T follicular helper cell (primary cell): ENCODE measurements around the gene C15orf40.
"Not testable (repeated sequence)": the region's sequence is repeated elsewhere in the genome, so short reads cannot be mapped to it uniquely, and the experiment has no call there.

Source experiments
- DNase-seq: peaks from one replicate; pipeline ENCODE4 v3.0.0-alpha.2; 2020; ENCODE audit warnings: low read depth
- total RNA-seq, 2 experiments: gene quantifications; one replicate each; lab custom pipeline; 2026; lab: John Stamatoyannopoulos, UW

The C15orf40 gene
- total RNA-seq, result 23.6 to 41.0 reads per million in 2 experiments

DNA sequence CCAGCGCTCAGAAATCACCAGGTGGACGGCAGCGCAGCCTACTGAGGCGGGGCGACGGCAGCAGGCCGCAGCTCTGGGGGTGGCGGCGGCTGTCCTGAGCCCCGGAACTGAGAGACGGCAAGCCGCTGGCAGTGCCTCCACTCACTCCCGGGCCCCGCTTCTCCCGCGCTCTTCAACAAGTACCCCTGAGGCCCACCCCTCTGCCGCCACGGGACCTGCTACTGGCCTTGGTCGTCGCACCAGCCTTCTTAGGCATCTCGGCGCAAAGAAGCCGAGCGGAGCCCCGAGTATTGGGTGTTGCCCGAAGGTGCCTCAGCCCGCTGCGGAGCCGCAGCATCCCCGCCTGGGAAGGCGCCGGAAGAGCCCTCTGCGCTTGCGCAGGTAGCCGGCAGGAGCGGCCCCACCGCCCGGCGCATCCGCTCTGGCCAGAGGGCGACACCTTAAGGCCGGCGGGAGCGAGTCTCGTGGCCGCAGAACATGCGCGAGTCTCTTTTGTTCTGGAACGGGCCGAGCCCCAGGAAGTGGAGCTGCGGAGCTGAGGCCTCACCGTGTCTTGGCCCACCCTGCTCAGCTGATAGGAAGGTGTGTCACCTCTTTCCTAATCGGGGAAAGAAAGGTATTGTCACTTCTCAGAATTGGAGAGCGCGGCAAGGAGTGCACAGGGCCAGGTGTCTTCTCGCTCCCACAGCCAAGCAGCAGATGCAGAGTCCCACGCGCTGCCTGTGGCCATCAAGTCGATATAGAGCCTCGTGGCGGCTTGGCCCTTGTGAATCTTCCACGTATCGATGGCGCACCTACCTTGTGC is at the start of gene C15orf40:
Gene C15orf40, minus strand, starts transcription at position 369 of the 805 bp plus-strand sequence. Its CDS starts 32 bp downstream, at position 337.
- peak; percentile 68 for DNase-seq

DNA sequence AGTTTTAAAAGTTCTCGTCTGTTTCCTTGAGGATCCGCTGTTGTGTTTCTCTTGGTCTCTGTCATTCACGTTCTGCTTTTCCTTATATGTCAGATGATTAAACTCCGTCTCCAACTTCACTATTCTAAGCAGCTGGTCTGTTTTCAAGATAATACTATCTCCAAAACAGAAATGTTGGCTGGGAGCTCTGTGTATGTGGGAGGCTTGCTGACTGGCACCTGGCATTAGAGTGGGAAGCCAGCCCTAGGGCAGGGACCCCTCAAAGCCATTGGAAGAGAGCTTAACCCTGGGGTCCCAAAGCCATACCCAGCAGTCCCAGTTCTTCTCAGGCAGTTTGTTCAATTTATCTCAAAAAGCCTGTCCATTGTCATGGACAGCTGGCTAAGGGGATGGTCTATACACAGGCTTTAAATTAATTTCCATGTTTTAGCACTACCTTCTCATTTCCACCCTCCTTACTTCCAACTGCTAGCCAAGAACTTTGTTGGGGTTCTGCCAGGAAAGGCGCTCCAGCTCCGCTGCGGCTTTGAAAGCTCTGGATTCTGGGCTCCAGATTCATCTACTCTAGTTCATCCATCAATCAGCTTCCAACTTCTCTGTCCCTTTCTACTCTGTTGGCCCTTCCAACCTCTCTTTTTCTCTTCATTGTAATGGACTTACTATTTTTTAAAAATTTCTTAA is 46.4 kb upstream of the C15orf40 start:
- no peak for DNase-seq

DNA sequence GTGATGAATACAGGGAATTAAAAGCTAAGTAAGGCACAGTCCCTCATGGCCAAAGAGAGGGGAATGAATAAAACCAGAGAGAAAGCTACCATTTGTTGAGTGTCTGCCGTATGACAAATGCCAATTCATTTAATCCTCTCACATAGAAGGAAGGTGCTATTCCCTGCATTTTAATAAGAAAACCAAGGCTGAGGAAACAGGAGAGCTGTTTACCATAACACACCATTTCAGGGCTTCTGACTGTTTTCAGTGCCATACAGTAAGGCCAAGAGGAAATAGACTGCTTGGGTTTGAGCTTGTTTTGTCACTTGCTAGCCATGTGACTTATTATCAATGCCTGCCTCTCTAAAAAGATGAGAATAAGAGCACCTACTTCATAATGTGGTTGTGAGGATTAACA is 45.6 kb upstream of the C15orf40 start:
- DNase-seq, result no peak

DNA sequence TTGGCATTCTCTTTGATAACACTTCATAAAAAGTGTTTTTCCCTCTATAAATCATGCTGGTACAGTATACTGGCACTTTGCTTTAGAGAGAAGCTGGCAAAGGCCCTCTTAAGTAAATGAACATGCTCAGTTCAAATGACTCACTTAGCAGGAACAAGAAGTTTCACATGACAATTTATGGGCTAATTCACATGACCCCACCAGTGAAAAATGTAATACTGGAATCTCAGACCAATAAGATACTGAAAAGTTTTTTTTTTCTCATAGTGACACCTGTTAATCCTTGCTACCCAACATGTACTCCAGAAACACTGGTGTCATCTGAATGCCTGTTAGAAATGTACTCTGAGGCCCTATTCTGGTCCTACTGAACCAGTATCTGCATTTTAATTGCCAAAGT is 41.7 kb upstream of the C15orf40 start:
- no peak for DNase-seq

DNA sequence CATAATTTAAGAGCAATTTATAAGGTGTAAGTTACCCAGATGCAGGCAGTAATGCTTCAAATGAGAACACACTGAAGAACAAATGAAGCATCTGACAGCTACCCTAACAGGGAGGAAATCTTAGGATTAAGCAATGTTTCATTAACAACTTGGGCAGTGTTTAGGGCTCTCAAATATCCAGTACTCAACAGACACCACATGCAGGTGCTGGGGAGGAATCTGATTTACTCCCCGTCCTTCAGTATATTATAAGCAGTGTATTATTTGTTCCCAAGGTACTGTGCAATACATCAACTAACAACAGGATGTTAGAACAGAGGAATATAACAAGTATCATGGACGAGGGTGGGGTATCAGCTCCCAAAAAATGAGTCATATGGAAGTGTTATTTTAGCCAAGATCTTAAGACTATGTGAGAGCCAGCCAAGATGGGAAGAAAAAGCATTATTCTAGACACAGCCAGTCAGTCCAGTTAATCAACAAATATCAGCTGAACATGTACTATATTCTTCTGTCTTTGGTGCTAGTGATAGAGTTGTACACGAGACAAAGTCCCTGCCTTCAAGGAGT is 35.2 kb upstream of the C15orf40 start:
- no peak for DNase-seq

DNA sequence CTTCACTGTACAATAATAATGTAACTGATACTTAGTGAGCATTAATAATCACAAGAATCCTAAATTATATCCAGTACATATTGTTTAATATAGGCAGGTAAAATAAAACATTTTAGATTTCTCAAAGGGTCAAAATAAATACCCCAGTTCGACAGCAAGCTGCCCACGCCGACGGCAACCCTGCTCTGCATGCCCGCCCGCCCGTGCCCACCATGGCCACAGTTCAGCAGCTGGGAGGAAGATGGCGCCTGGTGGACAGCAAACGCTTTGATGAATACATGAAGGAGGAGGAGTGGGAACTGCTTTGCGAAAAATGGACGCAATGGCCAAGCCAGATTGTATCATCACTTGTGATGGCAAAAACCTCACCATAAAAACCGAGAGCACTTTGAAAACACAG is 32.7 kb upstream of the C15orf40 start:
- DNase-seq, result no peak

DNA sequence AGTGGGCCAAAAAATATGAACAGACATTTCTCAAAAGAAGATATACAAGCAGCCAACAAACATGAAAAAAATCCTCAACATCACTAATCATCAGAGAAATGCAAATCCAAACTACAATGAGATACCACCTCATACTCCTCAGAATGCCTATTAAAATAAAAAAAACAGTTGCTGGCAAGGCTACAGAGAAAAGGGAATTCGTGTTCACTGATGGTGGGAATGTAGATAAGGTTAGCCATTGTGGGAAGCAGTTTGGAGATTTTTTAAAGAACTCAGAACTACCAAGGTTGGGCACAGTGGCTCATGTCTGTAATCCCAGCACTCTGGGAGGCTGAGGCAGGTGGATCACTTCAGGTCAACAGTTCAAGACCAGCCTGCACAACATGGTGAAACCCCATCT is 27.8 kb upstream of the C15orf40 start:
- DNase-seq, result no peak

DNA sequence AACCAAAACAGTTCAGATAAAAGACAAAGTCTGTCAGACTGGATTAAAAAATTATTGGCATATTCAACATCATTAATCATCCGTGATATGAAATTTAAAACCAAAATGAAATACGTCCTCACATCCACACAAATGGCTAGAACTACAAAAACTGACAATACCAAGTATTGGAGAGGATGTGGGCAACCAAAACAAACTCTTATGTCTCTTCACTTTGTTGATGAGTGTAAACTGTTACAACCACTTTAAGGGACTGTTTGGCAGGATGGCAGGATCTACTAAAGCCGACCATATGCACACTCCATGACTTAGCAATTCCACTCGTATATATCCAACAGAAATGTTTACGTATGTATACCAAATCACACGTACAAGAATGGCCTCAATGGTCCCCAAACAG is 24.8 kb upstream of the C15orf40 start:
- no peak for DNase-seq

DNA sequence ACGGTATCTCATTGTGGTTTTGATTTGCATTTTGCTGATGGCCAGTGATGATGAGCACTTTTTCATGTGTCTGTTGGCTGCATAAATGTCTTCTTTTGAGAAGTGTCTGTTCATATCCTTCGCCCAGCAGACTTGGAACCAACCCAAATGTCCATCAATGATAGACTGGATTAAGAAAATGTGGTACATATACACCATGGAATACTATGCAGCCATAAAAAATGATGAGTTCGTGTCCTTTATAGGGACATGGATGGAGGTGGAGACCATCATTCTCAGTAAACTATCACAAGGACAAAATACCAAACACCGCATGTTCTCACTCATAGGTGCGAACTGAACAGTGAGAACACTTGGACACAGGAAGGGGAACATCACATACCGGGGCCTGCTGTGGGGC is 19.8 kb upstream of the C15orf40 start:
- not testable (repeated sequence) for DNase-seq

DNA sequence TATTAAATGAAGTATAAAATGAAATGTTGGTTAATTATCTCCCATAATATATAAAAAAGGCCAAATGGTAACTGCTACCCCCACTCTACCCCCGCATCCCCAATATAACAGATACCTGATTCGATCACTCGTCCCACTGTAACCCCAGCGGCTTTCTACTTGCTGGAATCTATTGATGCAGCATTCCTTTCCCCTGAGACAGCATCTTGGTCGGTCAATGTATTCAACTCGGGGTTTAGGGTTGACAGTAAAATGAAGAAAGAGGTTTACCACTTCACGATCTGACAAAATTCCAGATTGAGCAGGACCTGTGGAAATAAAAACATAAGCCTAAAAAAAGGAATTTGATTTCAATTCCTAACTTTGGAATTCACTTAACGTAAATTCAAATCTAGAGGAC is 18.6 kb upstream of the C15orf40 start:
- DNase-seq, result no peak

DNA sequence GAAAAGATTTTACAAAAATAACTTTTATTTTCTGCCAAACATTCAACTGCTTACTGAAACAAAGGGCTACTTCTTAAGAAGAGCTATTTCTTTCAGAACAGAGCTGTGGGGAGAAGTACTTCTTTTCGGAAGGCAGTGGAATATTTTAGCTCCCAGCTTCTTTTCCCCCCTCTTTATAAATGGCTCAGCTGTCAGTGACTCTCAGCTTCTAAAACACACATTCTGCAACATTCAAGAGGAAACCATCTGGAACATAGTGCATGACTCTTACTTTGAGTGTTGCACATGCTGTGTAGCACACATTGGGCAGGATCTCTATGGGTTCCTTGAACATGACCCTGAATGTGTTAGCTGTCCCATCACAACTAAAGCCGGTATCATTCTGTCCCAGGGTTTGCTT is 7.0 kb upstream of the C15orf40 start:
- no peak for DNase-seq

DNA sequence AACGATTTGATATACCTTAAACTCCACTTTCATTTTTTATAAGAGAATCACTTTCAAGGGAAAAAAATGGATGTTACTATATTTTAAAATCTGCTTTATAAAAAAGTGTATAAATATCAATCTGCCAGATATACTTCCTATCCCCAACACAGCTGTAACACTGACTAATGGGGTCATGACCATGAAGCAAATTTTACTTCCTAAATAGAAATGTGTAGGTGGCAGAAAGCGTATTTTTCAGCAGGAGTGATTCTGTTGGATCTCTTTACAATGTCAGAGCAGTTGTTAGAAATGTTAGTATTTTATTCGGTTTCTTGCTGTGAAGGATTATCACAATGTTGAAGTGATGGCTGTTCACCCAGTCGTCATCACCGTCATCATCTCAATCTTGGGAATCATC is 5.5 kb upstream of the C15orf40 start:
- no peak for DNase-seq

DNA sequence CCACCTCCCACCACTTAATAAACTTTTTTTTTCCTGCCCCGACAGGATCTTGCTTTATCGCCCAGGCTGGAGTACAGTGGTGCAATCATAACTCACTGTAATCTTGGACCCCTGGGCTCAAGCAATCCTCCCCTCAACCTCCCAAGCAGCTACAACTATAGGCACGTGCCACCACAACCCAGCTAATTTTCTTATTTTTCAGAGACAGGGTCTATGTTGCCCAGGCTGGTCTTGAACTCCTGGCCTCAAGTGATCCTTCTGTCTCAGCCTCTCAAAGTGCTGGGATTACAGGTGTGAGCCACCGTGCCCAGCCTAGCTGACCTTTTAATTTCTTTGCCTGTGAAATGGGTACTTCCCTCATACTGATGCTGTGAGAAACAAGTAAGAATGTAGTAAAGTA is 3.9 kb upstream of the C15orf40 start:
- DNase-seq, result no peak

DNA sequence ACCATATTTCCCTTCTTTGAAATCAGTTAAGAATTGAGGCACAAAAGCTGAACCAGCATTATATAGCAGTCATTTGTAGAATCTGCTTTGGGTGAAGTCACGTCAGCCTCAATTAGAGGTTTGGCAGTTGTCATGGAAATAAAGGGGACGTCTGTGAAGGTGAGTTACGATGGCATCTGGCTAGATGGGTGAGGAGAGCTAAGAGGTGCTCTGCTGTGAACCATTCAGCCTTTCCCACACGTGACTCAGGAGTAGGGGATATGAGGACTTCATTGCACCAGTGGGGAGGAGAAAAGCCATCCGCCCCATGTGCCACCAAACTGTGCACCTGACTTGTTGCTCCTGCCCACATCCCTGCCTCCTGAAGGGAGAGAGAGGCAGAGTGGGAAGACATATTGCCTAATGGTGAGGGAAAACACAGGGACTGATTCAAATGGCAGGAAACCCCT is 2.8 kb upstream of the C15orf40 start:
- DNase-seq, result no peak

DNA sequence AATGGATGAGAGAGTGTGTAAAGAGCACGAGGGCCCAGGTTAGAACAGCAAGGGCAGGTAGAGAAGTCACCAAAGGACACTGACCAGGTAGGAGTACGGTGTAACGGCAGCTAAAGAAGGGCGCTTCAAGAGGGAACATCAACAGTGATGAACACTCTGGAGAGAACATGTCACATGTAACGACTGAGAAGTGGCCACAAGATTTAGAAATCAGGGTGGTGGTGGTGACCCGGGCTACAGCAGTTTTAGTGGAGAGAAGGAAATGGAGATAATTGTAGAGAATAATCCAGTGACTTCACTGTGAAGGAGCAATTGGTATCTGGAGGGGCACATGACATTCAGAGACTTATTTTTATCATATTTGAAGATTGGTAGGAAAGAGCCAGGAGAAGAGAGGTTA is 1.2 kb upstream of the C15orf40 start:
- DNase-seq, result no peak

DNA sequence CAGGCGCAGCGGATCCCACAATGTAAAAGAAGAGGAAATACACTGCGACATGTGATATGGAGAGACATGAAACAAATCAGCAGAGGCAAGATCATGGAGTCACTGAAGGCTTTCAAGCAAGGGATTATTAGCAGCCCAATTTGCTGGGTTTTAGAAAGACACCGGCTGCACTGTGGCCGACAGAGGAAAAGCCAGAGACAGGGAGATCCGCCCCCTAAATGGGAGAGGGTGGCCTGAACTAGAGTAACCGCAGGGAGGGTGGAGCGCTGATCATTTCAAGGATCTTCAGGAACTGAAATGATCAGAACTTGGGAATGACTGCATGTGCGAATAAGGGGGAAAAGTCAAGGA is 612 bp upstream of the C15orf40 start:
- no peak for DNase-seq

DNA sequence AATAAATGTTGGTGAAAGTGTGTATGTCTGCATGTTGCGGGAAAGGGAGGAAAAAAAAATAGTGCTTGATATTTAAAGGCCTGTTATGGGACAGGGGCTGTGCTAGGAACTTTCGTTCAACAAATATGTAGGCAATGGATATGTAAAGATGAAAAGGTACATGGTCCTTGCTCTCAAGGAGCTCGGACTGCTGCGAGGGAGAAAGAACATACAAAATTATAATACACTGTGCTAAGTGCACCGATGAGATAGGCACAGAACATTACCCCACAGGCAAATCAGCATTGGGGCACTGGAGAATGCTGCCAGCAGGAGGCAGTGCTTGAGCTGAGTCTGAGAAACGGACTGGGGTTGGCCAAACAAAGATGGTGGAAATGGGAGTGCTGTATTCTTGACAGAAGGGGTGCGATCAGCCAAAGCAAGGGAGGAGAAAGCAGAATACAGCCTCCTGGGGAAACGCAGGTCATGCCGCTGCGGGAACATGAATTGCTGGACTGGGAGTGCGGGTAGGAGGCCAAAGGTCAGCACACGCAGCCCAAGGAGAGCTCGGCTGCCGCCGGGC is 649 bp downstream of the C15orf40 start:
- peak; percentile 55 for DNase-seq

DNA sequence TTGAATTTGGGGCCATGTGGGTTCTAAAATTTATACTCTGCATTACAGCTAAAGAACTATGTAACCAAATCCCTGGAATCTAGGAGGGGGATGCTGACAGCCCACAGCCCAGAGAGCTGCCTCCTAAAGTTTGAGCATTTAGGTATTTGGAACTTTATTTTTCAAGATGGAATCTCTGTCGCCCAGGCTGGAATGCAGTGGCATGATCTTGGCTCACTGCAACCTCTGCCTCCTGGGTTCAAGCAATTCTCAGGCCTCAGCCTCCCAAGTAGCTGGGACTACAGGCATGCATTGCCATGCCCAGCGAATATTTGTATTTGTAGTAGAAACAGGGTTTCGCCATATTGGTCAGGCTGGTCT is 10.8 kb downstream of the C15orf40 start:
- DNase-seq, result not testable (repeated sequence)

DNA sequence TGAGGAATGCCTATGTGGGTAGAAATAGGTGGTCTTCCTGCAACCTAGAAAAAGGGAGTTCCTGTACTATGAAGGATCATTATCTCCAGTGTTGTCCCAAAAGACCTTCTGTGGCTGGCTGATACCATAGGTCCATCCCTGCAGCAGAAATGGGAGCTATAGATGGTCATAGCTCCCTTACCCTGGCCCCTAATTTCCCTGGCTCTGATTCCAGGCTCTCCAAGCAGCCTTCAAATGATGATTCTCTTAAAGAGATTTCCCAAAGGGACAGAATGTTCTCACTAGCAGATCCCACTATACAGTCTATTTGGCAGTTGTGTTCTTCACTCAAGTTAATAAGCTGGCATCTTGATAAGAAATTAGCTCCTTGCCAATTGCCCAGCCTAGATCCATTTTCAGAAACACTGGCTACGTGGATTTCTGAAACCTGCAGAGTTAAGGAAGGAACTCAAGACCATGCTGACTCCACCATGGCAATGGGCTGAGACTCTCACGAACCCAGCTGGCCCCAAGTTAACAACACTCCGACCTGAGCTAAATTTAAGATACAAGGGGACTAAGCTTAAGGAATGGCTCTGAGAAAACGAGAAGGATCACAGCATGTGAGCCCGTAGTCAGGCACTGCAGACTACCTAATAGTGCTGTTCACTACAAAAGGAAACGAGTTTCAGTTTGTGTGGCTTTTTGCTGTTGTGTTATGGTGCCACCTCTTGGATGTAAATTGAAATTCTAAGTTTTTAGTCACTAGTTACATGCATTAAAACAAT is 11.4 kb downstream of the C15orf40 start:
- no peak for DNase-seq

DNA sequence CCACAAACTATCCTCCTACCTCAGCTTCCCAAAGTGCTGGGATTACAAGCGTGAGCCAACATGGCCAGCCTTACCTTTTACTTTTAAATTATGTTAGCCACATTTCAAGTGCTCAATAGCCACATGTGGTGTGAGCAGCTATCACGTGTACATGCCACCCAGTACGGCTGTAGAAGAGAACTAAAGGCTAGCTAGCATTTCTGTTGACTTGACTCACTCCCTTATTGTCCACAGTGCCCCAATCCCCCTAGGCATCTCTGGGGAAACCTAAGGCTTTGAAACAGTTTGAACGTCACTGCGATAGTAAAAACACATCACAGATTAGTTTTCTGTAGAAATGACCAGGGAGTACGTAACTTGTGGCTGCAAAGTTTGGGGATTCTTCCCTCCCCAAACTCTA is 12.0 kb downstream of the C15orf40 start:
- DNase-seq, result no peak

DNA sequence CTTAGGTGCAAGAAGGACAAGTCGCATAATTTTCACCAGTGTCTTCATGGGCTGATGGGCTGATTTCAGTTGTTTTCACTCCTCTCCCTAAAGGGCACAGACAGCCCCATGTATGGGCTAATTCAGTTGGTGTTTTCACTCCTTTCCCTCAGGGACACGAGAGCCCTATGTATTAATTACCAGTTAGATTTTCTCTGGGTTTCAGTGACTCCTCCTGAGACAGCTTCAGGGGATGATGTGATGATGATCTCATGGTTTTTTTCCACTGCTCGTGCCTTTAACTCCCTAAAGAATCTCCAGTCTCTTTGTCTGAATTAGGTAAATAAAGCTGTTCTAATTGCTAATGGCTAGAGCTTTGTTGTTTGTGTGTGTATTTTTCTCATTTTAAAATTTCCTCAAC is 15.5 kb downstream of the C15orf40 start:
- DNase-seq, result no peak

DNA sequence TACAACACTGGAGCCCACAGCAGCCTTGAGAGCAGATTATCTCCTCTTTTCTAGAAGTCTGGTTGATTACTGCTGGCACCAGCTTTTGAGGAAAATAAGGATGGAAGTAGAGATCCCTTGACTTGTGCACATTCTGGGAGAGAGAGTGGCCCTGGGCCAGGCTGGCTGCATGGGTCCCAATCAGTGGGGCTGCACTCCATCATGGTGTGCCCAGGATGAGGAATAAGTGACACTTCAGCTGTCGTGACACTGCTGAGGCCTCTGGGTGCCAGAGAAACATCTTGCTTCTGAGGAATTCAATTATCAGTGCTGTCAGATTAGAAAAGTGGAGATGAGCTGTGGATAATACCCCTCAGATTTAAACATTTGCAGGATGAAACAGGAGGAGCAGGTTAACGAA is 16.4 kb downstream of the C15orf40 start:
- DNase-seq, result no peak
